Inferior parietal cortex (tissue), 1 donor: Measurements from ENCODE around the gene ABTB2.

Source experiments
- DNase-seq: peaks from one replicate; pipeline ENCODE4 v3.0.0-alpha.2; 2016; ENCODE audit errors: extremely low spot score

The ABTB2 gene

GRCh38 chr11:34150494-34151151 lies 207.2 kb downstream of the ABTB2 start:
- DNase-seq, result no peak

GRCh38 chr11:34149786-34150185 lies 208.0 kb downstream of the ABTB2 start:
- DNase-seq, result no peak

GRCh38 chr11:34149274-34149673 lies 208.5 kb downstream of the ABTB2 start:
- DNase-seq, result no peak

- DNase-seq, result no peak
These were observed 209.2 kb downstream of the ABTB2 start for GRCh38 chr11:34148504-34149165.

GRCh38 chr11:34147581-34147980 lies 210.2 kb downstream of the ABTB2 start:
- DNase-seq, result no peak

GRCh38 chr11:34146866-34147265 lies 210.9 kb downstream of the ABTB2 start:
- DNase-seq, result no peak

- DNase-seq, result no peak
These were observed 211.4 kb downstream of the ABTB2 start for GRCh38 chr11:34146411-34146810.

GRCh38 chr11:34145847-34146381 lies 211.9 kb downstream of the ABTB2 start:
- no peak for DNase-seq

GRCh38 chr11:34145073-34145472 lies 212.7 kb downstream of the ABTB2 start:
- DNase-seq, result no peak

- no peak for DNase-seq
These were observed 214.8 kb downstream of the ABTB2 start for GRCh38 chr11:34143048-34143447.

- DNase-seq, result no peak
These were observed 217.7 kb downstream of the ABTB2 start for GRCh38 chr11:34140149-34140548.

GRCh38 chr11:34139346-34139745 lies 218.5 kb downstream of the ABTB2 start:
- DNase-seq, result no peak

- no peak for DNase-seq
These were observed 221.4 kb downstream of the ABTB2 start for GRCh38 chr11:34136420-34136819.

- no peak for DNase-seq
These were observed 222.4 kb downstream of the ABTB2 start for GRCh38 chr11:34135439-34135838.

- DNase-seq, result no peak
These were observed 223.0 kb downstream of the ABTB2 start for GRCh38 chr11:34134765-34135164.

- no peak for DNase-seq
These were observed 225.4 kb downstream of the ABTB2 start for GRCh38 chr11:34132261-34132965.

GRCh38 chr11:34128824-34129223 lies 229.0 kb downstream of the ABTB2 start:
- DNase-seq, result no peak

- DNase-seq, result no peak
These were observed 230.6 kb downstream of the ABTB2 start for GRCh38 chr11:34126959-34127848.

- no peak for DNase-seq
These were observed 232.7 kb downstream of the ABTB2 start for GRCh38 chr11:34124885-34125668.

- DNase-seq, result no peak
These were observed 237.2 kb downstream of the ABTB2 start for GRCh38 chr11:34120651-34121050.

GRCh38 chr11:34114471-34114870 lies 243.3 kb downstream of the ABTB2 start:
- DNase-seq, result no peak
